K562 (cell line): ENCODE results near the gene DDR1. TPM values are rescaled to one million over a fixed set of nuclear protein-coding genes. Genes with fewer than 3 reads are reported as not detected.
A peak's percentile ranks its signal among the peaks of the same experiment; 100 is the strongest.

Experiments used
- ARID3A ChIP-seq: IDR thresholded peaks from 2 replicates; pipeline ENCODE4 v1.6.1; 2012; ENCODE audit warnings: low read depth, low read length, improper control_type of control experiment, borderline replicate concordance
- BACH1 ChIP-seq: fragments of 200-800 bp; sonication (Bioruptor generic); IDR thresholded peaks from 2 replicates; pipeline ENCODE4 v1.6.1; 2016; ENCODE audit warnings: missing genetic modification characterization, missing compliant biosample characterization
- CSDE1 ChIP-seq, 2 experiments: fragments of 450-650 bp; IDR thresholded peaks; 2 replicates each; pipeline ENCODE4 v1.6.1; 2016; ENCODE audit warnings: mild to moderate bottlenecking in 1 of 2
- EP400 ChIP-seq: fragments of 450-650 bp; IDR thresholded peaks from 2 replicates; pipeline ENCODE4 v1.6.1; 2017; ENCODE audit warnings: antibody characterized with exemption, mild to moderate bottlenecking, moderate library complexity
- GTF2B ChIP-seq: IDR thresholded peaks from 2 replicates; pipeline ENCODE4 v1.6.1; 2011; ENCODE audit not compliant: insufficient read length; ENCODE audit errors: extremely low read depth
- GTF3C2 ChIP-seq: IDR thresholded peaks from 3 replicates; pipeline ENCODE4 v1.6.1; 2011; ENCODE audit warnings: borderline replicate concordance, mild to moderate bottlenecking, moderate library complexity; ENCODE audit not compliant: insufficient read length; ENCODE audit errors: extremely low read depth
- IFI16 ChIP-seq: fragments of 250-450 bp; sonication (Bioruptor Pico); IDR thresholded peaks from 2 replicates; pipeline ENCODE4 v2.1.2; 2022; ENCODE audit warnings: mild to moderate bottlenecking, inconsistent platforms
- MECOM ChIP-seq: fragments of 250-450 bp; sonication (Bioruptor Pico); IDR thresholded peaks from 2 replicates; pipeline ENCODE4 v1.8.0; 2022; ENCODE audit warnings: inconsistent platforms
- NEUROD1 ChIP-seq: fragments of 150-350 bp; IDR thresholded peaks from 2 replicates; pipeline ENCODE4 v1.6.1; 2014; ENCODE audit warnings: borderline replicate concordance, low read length, low read depth; ENCODE audit not compliant: partially characterized antibody
- RBBP5 ChIP-seq: fragments of 200-600 bp; sonication (generic); IDR thresholded peaks from 2 replicates; pipeline ENCODE4 v1.6.1; 2012; ENCODE audit warnings: borderline replicate concordance, mild to moderate bottlenecking, low read length, control low read depth, inconsistent platforms; ENCODE audit not compliant: insufficient read depth, poor library complexity, severe bottlenecking
- RBFOX2 ChIP-seq: fragments of 200-400 bp; formaldehyde crosslinking; IDR thresholded peaks from 2 replicates; pipeline ENCODE4 v1.6.1; 2017; ENCODE audit warnings: low read depth, mild to moderate bottlenecking, low read length, moderate library complexity
- TFAP4 ChIP-seq: sonication (generic); formaldehyde crosslinking; IDR thresholded peaks from 2 replicates; pipeline ENCODE4 v1.8.0; 2022; ENCODE audit warnings: missing genetic modification reagents, mild to moderate bottlenecking, moderate library complexity, borderline replicate concordance
- USF2 ChIP-seq: sonication (generic); formaldehyde crosslinking; IDR thresholded peaks from 2 replicates; pipeline ENCODE4 v1.5.0; 2020; ENCODE audit warnings: missing genetic modification reagents
- XRCC4 ChIP-seq: IDR thresholded peaks from one replicate; pipeline ENCODE4 v1.6.1; 2011; ENCODE audit not compliant: insufficient read depth, insufficient read length; ENCODE audit errors: extremely low read depth
- ZNF121 ChIP-seq: sonication (generic); formaldehyde crosslinking; conservative IDR thresholded peaks from 2 replicates; pipeline ENCODE4 v1.8.0; 2022; ENCODE audit warnings: missing genetic modification reagents
- ZNF3 ChIP-seq: fragments of 250-450 bp; sonication (Bioruptor Pico); IDR thresholded peaks from 2 replicates; pipeline ENCODE4 v1.5.0; 2021; ENCODE audit warnings: mild to moderate bottlenecking, moderate library complexity
- ZNF584 ChIP-seq: fragments of 200-800 bp; sonication (Bioruptor generic); IDR thresholded peaks from 2 replicates; pipeline ENCODE4 v1.6.1; 2016; ENCODE audit warnings: low read depth, mild to moderate bottlenecking, missing genetic modification characterization, missing compliant biosample characterization
- ZNF668 ChIP-seq: fragments of 250-450 bp; sonication (Bioruptor Pico); IDR thresholded peaks from 2 replicates; pipeline ENCODE4 v1.8.0; 2022; ENCODE audit warnings: mild to moderate bottlenecking, inconsistent platforms
- ZNF764 ChIP-seq: fragments of 250-450 bp; sonication (Bioruptor Pico); IDR thresholded peaks from 2 replicates; pipeline ENCODE4 v1.4.0; 2020; ENCODE audit warnings: low read depth, mild to moderate bottlenecking, moderate library complexity
- ZZZ3 ChIP-seq: fragments of 450-650 bp; IDR thresholded peaks from 2 replicates; pipeline ENCODE4 v1.6.1; 2016; ENCODE audit warnings: antibody characterized with exemption, mild to moderate bottlenecking, moderate library complexity
- polyA plus RNA-seq, 8 experiments: library from polyadenylated mRNA; depleted of rRNA in 4 of 8; stranded (reverse) in 5 of 8; unstranded in 3 of 8; fragments of >200 nt; fragmentation: Nextera tagmentation in 2 of 8; fragmentation: Illumina TruSeq in 1 of 8; extraction: Ambion mirVana in 2 of 8; extraction: Trizol in 1 of 8; gene quantifications; 2 replicates each; pipeline versions ENCODE4 v1.2.1 to v1.2.3, GENCODE V29; 2011 to 2014; ENCODE audit warnings: inconsistent platforms in 1 of 8, missing spikeins in 1 of 8
- total RNA-seq, 7 experiments: library from RNA; depleted of rRNA in 6 of 7; stranded (reverse); fragments of >200 nt in 6 of 7; fragmentation: Illumina TruSeq in 2 of 7; extraction: Trizol in 2 of 7; gene quantifications; 2 replicates each; pipeline versions ENCODE4 v1.2.1 to v1.2.3, GENCODE V29; 2011 to 2021; ENCODE audit warnings: low replicate concordance in 1 of 7

The DDR1 gene
- total and polyA plus RNA-seq, 9 of the 15 experiments (the other 6 are each of a cell fraction or from before 2014, with no cell fraction given), result 1.4 to 44.6 (median 12.2) TPM

- TF ChIP-seq ZNF764 (CRISPR knock-in tag), result no peak
- no peak for TF ChIP-seq ZNF3 (CRISPR knock-in tag)
- TF ChIP-seq ARID3A, result no peak
- TF ChIP-seq IFI16 (CRISPR knock-in tag), result peak; percentile 80; the same call in 1 of the 2 replicates
- TF ChIP-seq TFAP4 (CRISPR knock-in tag), result peak; percentile 22
- TF ChIP-seq ZZZ3, result no peak
- TF ChIP-seq USF2 (CRISPR knock-in tag), result no peak
- peak; percentile 59 for TF ChIP-seq EP400
- no peak for TF ChIP-seq GTF3C2
- TF ChIP-seq CSDE1 (IDR thresholded peaks at IDR 0.05), result no peak; a peak in 1 of 4 replicates
- TF ChIP-seq ZNF121 (CRISPR knock-in tag), result no peak
- peak; percentile 85 for TF ChIP-seq GTF2B
- TF ChIP-seq NEUROD1, result peak; percentile 69
- TF ChIP-seq BACH1 (tag), result peak; percentile 28
- TF ChIP-seq ZNF584 (CRISPR knock-in tag), result peak; percentile 65; the same call in 1 of the 2 replicates
- no peak for TF ChIP-seq RBBP5
- TF ChIP-seq RBFOX2, result peak; percentile 77
- peak; percentile 76; the same call in 1 of the 2 replicates for TF ChIP-seq ZNF668
- TF ChIP-seq MECOM (CRISPR knock-in tag), result peak; percentile 47; the same call in 1 of the 2 replicates
- no peak for TF ChIP-seq XRCC4
Measured at GRCh38 chr6:30875244-30876038, 8.9 kb upstream of the DDR1 start (continued).
